Measurements from ENCODE around the gene SLCO4A1. TPM values are rescaled to one million over a fixed set of nuclear protein-coding genes. Genes with fewer than 3 reads are reported as not detected.

SLCO4A1 gene
- total RNA-seq, 1 donor from 2014 or later: 1.6 TPM

GRCh38 chr20:62638055-62638570, 4.2 kb upstream of the SLCO4A1 start:
- no peak for DNase-seq

- no peak for DNase-seq
These were observed 3.5 kb upstream of the SLCO4A1 start for GRCh38 chr20:62638679-62639406.

GRCh38 chr20:62639765-62640164, 2.5 kb upstream of the SLCO4A1 start:
- DNase-seq: no peak

GRCh38 chr20:62640870-62641269, 1.4 kb upstream of the SLCO4A1 start:
- DNase-seq: no peak

GRCh38 chr20:62641321-62642050, 817 bp upstream of the SLCO4A1 start:
- DNase-seq: no peak

- DNase-seq: peak; percentile 66
These were observed 590 bp downstream of the SLCO4A1 start for GRCh38 chr20:62642666-62643520.

GRCh38 chr20:62643521-62644043, 1.3 kb downstream of the SLCO4A1 start:
- DNase-seq: no peak

- no peak for DNase-seq
These were observed 1.9 kb downstream of the SLCO4A1 start for GRCh38 chr20:62644044-62644795.

GRCh38 chr20:62644802-62645496, 2.6 kb downstream of the SLCO4A1 start:
- no peak for DNase-seq

- no peak for DNase-seq
These were observed 3.3 kb downstream of the SLCO4A1 start for GRCh38 chr20:62645613-62646012.

- DNase-seq: no peak
These were observed 4.7 kb downstream of the SLCO4A1 start for GRCh38 chr20:62646851-62647520.

- DNase-seq: no peak
These were observed 5.4 kb downstream of the SLCO4A1 start for GRCh38 chr20:62647521-62648317.

GRCh38 chr20:62648318-62648995, 6.2 kb downstream of the SLCO4A1 start:
- no peak for DNase-seq

- no peak for DNase-seq
These were observed 6.8 kb downstream of the SLCO4A1 start for GRCh38 chr20:62649140-62649539.

- no peak for DNase-seq
These were observed 8.4 kb downstream of the SLCO4A1 start for GRCh38 chr20:62650551-62651284.

GRCh38 chr20:62651285-62652021, 9.2 kb downstream of the SLCO4A1 start:
- DNase-seq: no peak

Data from occipital lobe (tissue), 2 donors.